Posterior cingulate gyrus (tissue), 11 donors: ENCODE results near the gene IGF2BP3.

ENCODE experiments used
- DNase-seq, 10 donors: peaks; one replicate each; pipeline versions ENCODE4 v3.0.0 to v3.0.0-alpha.2; 2020 to 2021; ENCODE audit warnings: mixed read lengths in 3 of 10
- intact Hi-C: fragments of 100-400 bp; cut with DNase I; formaldehyde crosslinking; loops from one replicate; pipeline ENCODE4 v1.15.1; 2023

IGF2BP3 gene

DNA sequence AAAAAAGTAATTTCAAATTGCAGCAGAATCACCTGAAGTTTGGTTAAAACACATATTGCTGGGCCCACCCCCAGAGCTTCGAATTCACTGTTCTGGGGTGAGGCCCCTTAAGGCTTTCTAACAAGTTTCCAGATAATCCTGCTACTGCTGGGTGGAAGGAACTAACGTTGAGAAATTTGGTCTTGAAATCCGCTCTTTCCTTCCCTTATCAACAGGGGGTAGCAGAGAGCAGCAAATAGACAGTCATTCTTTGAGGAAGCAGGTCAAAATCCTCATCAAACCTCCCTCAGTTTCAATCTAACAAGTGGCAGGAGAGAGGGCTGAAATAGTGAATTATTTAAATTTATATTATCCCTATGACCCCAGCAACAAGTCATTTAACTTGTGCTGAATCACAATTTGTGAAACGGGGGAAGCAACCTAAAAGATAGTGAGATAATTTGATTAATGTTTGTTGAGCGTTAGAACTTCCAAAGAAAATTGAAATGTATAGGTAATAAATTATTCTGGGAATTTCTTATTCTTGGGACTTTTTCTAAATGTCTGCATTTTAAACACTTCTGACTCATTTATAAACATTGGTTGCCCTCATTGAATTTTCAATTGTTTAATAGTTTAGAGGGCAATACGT lies 192.8 kb downstream of the IGF2BP3 start:
- intact Hi-C loops: loop anchor here (5.0 kb wide), 2 partner anchors 90 to 185 kb away; no protein-coding TSS in a partner anchor

DNA sequence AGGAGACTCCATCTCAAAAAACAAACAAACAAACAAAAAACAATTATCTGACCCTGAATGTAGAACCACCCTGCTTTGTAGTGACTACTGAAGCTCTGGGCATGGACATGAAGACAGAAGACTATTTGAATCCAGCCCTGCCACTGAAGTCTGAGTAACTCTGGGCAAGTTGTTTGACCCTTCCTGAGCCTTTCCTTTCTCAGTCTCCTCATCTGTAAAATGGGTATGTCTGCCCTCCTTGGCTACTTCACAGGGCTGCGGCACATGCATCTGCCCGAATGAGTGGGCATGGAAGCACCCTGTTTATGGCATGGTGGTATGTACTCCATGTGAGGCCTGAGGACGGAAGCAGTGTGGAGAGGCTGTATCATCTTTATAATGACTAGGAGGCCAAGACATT lies 193.3 kb downstream of the IGF2BP3 start:
- DNase-seq: no peak
- intact Hi-C loops: loop anchor here (5.0 kb wide), 2 partner anchors 90 to 185 kb away; no protein-coding TSS in a partner anchor

More for the DNA sequence above, 192.8 kb downstream of the IGF2BP3 start:
- DNase-seq: no peak

DNA sequence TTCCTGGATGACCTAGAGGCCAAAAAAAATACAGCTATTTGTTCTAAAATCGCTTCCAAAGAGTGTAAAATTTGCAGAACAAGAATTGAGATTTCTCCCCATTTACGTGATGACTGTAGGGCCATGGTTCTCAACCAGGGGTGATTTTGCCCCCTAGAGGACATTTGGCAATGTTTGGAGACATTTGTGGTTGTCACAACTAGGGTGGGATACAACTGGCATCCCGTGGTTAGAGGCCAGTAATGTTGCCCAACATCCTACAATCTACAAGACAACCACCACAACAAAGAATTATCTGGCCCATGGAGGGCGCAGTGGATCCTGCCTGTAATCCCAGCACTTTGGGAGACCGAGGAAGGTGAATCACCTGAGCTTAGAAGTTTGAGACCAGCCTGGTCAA lies 193.9 kb downstream of the IGF2BP3 start:
- intact Hi-C loops: loop anchor here (5.0 kb wide), 2 partner anchors 89 to 186 kb away; no protein-coding TSS in a partner anchor
- DNase-seq: no peak

DNA sequence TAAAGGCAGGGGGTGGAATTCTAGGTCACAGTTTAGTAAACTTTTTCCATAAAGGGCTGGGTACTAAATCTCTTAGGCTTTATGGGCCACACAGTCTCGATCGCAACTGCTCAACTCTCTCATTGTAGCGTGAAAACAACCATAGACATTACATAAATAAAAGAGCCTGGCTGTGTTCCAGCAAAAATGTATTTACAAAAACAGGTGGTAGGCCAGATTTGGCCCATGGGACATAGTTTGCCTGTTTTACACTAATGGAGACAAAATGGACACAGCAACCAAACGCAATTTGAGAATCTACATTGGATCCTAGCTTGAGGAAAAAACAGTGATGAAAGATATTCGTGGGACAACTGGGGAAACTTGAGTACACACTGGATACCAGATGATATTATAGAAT lies 194.4 kb downstream of the IGF2BP3 start:
- DNase-seq: no peak
- intact Hi-C loops: loop anchor here (5.0 kb wide), 2 partner anchors 89 to 186 kb away; no protein-coding TSS in a partner anchor

DNA sequence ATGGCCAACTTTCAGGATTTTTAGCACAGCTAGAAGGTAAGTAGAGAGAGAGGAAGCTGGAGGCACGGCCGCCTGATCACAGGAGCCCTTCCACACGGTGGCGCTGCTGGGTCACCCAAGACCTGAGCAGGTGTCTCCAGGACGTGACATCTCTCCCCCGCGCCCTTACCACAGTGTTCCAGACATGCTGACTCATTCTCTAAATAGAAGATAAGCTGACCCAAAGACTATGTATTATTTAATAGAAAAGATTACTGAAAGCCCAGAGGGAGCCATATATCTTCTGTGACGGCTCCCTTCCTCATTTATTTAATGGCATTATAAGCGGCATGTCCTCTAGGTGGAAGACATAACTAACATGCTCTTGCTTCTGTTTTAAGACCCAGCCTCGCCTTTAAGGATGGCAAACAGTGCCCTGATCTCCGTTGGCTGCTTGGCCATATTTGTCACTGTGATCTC lies 197.1 kb downstream of the IGF2BP3 start:
- intact Hi-C loops: no loop called here
- peak in 7 of 10 donors; percentile 29 to 90 (median 54) for DNase-seq

DNA sequence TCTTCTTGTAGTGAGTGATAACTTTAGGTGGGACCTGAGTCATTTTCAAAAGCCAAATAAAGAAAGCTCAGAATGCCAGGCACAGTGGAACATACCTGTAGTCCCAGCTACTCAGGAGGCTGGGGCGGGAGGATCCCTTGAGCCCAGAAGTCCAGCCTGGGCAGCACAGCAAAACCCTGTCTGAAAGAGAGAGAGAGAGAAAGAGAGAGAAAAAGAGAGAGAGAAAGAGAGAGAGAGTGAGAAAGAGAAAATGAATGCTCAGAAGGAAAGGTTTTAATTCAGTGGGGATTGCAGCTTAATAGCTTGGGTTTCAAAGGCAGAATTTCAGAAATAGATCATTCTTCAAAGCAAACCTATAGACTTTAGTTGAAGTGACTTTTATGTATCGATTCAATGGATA lies 198.0 kb downstream of the IGF2BP3 start:
- DNase-seq: no peak
- intact Hi-C loops: no loop called here

DNA sequence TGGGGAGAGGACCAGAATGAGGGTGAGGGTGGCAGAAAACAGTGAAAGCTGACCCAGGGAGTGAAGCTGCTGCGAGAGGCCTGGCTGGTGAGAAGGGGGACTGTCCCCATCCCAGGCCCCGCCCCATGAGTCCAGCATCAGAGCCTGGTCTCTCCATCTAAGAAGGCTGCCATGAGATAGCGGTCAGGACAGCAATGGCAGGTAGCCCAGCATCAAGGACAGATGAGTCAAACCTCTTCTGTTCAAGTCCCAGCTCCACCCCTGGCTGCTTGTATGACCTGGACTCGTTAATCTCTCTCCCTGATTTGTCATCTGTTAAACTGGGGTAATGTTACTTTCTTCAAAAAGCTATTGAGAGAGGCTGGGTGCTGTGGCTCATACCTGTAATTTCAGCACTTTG lies 201.5 kb downstream of the IGF2BP3 start:
- no peak for DNase-seq
- intact Hi-C loops: no loop called here

DNA sequence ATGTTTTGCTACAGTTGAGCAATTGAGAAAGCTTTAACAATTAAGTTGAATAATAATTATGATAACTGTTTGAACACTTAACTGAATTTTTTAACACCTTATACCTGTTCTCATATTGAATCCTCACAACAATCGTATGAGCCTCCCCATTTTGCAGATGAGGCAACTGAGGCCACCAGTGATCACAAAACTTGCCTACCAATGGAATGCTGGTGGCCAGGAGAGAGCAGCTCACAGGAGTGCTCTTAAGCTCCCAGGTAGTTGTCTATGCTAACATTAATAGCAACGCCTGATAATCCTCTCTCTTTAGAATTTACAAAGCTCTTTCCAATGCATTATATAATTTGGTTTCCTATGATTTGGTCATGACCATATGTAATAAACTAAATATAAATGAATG lies 202.1 kb downstream of the IGF2BP3 start:
- intact Hi-C loops: no loop called here
- no peak for DNase-seq

DNA sequence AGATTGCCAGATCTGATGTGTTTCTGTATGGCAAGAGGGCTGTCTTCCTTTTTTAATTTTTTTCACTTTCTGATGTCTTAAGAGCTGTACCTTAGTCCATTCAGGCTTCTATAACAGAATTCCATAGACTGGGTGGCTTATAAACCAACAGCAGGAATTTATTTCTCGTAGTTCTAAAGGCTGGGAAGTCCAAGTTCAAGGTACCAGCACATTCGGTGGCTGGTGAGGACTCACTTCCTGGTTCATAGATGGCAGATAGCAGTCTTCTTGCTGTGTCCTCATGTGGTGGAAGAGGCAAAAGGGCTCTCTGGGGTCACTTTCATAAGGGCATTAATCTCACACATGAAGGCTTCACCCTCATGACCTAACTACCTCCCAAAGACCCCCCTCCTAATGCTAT lies 202.9 kb downstream of the IGF2BP3 start:
- DNase-seq: no peak
- intact Hi-C loops: no loop called here

DNA sequence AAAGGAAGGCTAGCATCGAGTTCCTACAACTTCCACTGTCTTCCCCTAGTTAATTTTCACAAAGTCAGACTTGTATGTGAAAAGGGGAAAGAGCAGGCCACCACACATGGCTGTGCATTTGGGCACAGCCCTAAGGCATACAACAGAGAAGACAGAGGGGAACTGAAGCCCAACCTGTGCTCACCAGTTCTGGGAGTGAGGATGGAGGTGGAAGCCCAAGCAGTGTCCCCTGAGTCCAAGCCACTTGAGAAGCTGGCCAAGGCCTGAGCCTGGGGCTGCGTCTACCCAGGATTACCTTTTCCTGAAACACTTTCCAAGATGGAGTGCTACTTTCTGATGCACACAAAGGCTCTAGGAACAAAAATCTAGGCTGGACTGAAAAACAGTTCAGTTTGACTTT lies 203.4 kb downstream of the IGF2BP3 start:
- no peak for DNase-seq
- intact Hi-C loops: no loop called here

DNA sequence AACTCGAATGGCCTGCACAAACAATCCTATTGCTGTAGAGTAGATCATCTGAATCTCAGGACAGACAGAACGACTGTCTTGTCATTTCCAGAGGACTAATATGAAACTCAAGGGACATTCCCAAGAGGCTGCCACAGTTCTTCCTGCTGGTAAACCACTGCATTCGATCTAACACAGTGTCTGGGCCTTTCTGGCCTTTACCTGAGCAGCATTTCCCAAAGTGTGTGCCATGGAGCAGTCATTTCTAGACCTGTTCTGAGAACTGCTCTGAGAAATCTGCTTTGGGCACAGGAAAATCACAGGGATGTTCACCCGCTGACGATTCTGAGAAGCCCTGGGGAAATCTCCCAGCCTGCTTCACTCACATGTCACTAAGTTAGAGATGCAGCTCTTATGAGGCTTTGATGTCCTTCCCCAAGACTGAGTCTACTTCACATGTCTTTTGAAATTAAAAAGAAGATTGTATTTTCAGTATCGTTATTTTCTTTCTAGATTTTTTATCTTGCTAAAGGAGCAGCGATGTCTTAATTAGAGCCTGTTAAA lies 205.3 kb downstream of the IGF2BP3 start:
- intact Hi-C loops: loop anchor here (5.0 kb wide), 1 partner anchor 78 kb away; no protein-coding TSS in a partner anchor
- no peak for DNase-seq

DNA sequence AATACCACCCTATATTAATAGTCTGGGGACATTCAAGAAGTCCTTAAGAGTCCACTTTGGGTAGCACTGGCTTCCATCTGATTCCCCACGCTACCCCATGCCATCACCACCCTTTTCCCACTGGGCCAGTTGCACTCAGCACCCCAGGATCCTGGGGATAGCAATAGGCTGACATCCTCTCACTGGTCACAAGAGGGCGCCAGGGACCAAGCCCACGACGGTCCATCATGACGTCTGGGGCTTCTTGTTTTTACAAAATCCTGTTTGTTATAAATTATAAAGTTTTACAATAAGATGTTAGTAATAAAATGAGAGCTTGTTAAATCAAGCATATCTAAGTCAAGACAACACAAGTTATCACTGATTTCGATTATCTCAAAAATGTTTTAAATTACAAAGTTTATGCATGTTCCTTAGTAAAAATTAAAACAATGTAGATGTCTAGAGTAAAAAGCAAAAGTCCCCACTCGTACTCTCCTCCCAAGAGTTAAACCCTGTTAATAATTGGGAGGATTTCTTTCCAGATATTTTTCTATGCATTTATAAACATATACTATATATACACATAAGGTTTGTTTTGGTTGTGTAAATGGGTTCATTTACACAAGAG lies 208.3 kb downstream of the IGF2BP3 start:
- intact Hi-C loops: loop anchor here (5.0 kb wide), 1 partner anchor 75 kb away; no protein-coding TSS in a partner anchor
- DNase-seq: peak in 8 of 10 donors; percentile 29 to 91 (median 60)

DNA sequence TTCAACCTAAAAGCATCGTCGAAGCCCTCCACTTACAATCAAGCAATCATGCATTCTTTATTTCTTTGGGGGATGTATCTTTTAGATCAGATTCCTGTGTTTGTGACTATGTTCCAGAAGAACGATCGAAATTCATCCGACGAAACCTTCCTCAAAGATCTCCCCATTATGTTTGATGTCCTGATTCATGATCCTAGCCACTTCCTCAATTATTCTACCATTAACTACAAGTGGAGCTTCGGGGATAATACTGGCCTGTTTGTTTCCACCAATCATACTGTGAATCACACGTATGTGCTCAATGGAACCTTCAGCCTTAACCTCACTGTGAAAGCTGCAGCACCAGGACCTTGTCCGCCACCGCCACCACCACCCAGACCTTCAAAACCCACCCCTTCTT lies 209.9 kb downstream of the IGF2BP3 start:
- DNase-seq: no peak
- intact Hi-C loops: loop anchor here (5.0 kb wide), 1 partner anchor 73 kb away; no protein-coding TSS in a partner anchor
